ENCODE results near the gene RSPH4A. TPM values are rescaled to one million over a fixed set of nuclear protein-coding genes. Genes with fewer than 3 reads are reported as not detected.

The RSPH4A gene
- total and polyA plus RNA-seq, 2 of the 4 experiments (the other 2 are of a cell fraction), result under 0.01 to 0.19 TPM

DNA sequence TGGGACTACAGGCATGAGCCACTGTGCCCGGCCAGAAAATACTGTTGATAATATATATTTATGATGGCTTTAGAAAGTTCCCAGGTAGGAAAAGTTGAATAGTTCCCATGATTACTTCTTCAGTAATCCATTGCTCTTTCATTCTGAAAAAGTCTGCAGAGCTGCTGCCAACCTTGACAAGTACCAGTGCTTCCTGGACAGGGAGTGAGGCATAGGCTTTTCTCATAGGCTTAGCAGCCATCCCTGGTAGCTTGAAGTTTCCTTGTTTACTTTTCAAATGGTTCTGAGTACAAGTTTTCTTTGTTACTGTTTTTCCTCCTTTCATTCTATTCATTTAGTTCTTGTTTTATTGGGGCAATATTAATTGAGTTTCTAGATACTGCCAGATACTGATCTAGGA is 37.1 kb upstream of the RSPH4A start:
- DNase-seq, result peak; percentile 25
- no peak overlapping the region for H2AFZ ChIP-seq (replicated peaks; ENCODE audit: low read length, poor library complexity)
- H4K91ac ChIP-seq (ENCODE audit: insufficient read depth, low read depth, low read length), result no peak overlapping the region
- no peak overlapping the region for H2BK120ac ChIP-seq (ENCODE audit: low read depth, low read length)
- in situ Hi-C loops (cut with MboI; ENCODE audit: low sequenced_read_pairs) (no loop called here), dilution Hi-C loops (cut with HindIII; ENCODE audit: low sequenced_read_pairs, unreplicated experiment) (no loop called here), intact Hi-C loops (cut with micrococcal nuclease) (no loop called here)
- no peak overlapping the region for H3K56ac ChIP-seq (ENCODE audit: extremely low read depth, insufficient read depth, low read length)
- no peaks in the 10 kb centered on the region; the same call in 1 of the 2 replicates for H4K20me1 ChIP-seq (ENCODE audit: insufficient read depth, low read length)
- no peaks in the 10 kb centered on the region for H3K9me3 ChIP-seq (ENCODE audit: control insufficient read depth, insufficient read depth, low read length)
- no peaks in the 10 kb centered on the region for H3K9me1 ChIP-seq (ENCODE audit: insufficient read depth, low read length)
- no peak overlapping the region for H3K23ac ChIP-seq (ENCODE audit: low read depth, low read length)
- no peak overlapping the region for H2BK15ac ChIP-seq (ENCODE audit: low read depth, low read length)
- no peak overlapping the region for H3K4ac ChIP-seq (ENCODE audit: low read depth, low read length)
- no peaks in the 10 kb centered on the region for H3K27me3 ChIP-seq (ENCODE audit: control insufficient read depth, insufficient read depth, low read length)
- H2AK9ac ChIP-seq (replicated peaks; ENCODE audit: low read depth, low read length, poor library complexity), result no peak overlapping the region
- BruUV-seq (replicated peaks), result no TSS peak
- no peak for TF ChIP-seq RAD21 (IDR thresholded peaks at IDR 0.05; ENCODE audit: low read length)
- no peak for TF ChIP-seq MAFK (IDR thresholded peaks at IDR 0.05; ENCODE audit: low read depth, low read length)
- no peak for TF ChIP-seq FOS (IDR thresholded peaks at IDR 0.05; ENCODE audit: low read depth, low read length)
- TF ChIP-seq POLR2A (IDR thresholded peaks at IDR 0.05; ENCODE audit: low read depth, low read length), result no peak
- TF ChIP-seq SMC3 (IDR thresholded peaks at IDR 0.05; ENCODE audit: low read depth, low read length), result no peak
- TF ChIP-seq, protein P1, sequence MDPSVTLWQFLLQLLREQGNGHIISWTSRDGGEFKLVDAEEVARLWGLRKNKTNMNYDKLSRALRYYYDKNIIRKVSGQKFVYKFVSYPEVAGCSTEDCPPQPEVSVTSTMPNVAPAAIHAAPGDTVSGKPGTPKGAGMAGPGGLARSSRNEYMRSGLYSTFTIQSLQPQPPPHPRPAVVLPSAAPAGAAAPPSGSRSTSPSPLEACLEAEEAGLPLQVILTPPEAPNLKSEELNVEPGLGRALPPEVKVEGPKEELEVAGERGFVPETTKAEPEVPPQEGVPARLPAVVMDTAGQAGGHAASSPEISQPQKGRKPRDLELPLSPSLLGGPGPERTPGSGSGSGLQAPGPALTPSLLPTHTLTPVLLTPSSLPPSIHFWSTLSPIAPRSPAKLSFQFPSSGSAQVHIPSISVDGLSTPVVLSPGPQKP (IDR thresholded peaks at IDR 0.05; ENCODE audit: borderline replicate concordance, low read depth, low read length), result no peak
- TF ChIP-seq BHLHE40 (IDR thresholded peaks at IDR 0.05; ENCODE audit: low read depth, low read length), result no peak
- no peak for TF ChIP-seq MXI1 (IDR thresholded peaks at IDR 0.05; ENCODE audit: borderline replicate concordance, low read depth, low read length)
- TF ChIP-seq MAZ (IDR thresholded peaks at IDR 0.05; ENCODE audit: borderline replicate concordance, low read depth, low read length), result no peak
- TF ChIP-seq, protein P2, sequence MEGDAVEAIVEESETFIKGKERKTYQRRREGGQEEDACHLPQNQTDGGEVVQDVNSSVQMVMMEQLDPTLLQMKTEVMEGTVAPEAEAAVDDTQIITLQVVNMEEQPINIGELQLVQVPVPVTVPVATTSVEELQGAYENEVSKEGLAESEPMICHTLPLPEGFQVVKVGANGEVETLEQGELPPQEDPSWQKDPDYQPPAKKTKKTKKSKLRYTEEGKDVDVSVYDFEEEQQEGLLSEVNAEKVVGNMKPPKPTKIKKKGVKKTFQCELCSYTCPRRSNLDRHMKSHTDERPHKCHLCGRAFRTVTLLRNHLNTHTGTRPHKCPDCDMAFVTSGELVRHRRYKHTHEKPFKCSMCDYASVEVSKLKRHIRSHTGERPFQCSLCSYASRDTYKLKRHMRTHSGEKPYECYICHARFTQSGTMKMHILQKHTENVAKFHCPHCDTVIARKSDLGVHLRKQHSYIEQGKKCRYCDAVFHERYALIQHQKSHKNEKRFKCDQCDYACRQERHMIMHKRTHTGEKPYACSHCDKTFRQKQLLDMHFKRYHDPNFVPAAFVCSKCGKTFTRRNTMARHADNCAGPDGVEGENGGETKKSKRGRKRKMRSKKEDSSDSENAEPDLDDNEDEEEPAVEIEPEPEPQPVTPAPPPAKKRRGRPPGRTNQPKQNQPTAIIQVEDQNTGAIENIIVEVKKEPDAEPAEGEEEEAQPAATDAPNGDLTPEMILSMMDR (conservative IDR thresholded peaks at IDR 0.05; ENCODE audit: low read depth, low read length), result no peak
- no peak for TF ChIP-seq RFX5 (IDR thresholded peaks at IDR 0.05; ENCODE audit: low read depth, low read length)
- no peak for TF ChIP-seq NFE2L2 (IDR thresholded peaks at IDR 0.05; ENCODE audit: low read depth, low read length)
- TF ChIP-seq, protein P3, sequence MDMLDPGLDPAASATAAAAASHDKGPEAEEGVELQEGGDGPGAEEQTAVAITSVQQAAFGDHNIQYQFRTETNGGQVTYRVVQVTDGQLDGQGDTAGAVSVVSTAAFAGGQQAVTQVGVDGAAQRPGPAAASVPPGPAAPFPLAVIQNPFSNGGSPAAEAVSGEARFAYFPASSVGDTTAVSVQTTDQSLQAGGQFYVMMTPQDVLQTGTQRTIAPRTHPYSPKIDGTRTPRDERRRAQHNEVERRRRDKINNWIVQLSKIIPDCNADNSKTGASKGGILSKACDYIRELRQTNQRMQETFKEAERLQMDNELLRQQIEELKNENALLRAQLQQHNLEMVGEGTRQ (IDR thresholded peaks at IDR 0.05; ENCODE audit: low read depth, low read length), result no peak
- TF ChIP-seq RCOR1 (IDR thresholded peaks at IDR 0.05; ENCODE audit: insufficient replicate concordance, low read length), result no peak
- no peak for TF ChIP-seq CHD1 (IDR thresholded peaks at IDR 0.05; ENCODE audit: low read depth, low read length)
- no peak for TF ChIP-seq CEBPB (IDR thresholded peaks at IDR 0.05; ENCODE audit: low read depth, low read length)
- no peak overlapping the region for H2BK20ac ChIP-seq (ENCODE audit: low read depth, low read length)
- peaks cover 6% of the 10 kb centered on the region; the same call in 1 of the 2 replicates for H3K36me3 ChIP-seq (ENCODE audit: control insufficient read depth, insufficient read depth, low read length)
- H3K4me3 ChIP-seq (ENCODE audit: insufficient read depth, low read depth, low read length), result no peak overlapping the region
- no peak overlapping the region for H4K5ac ChIP-seq (ENCODE audit: low read depth, low read length)
- WGBS, 2 experiments (ENCODE audit: extremely low coverage in 2 of 2, insufficient read length in 1 of 2), result no CpG with 5 or more reads among the region's 1 CpG
- no peak overlapping the region for H3K18ac ChIP-seq (ENCODE audit: low read depth, low read length)
- H3K9ac ChIP-seq (ENCODE audit: low read depth, low read length), result no peak overlapping the region
- peaks cover 12 to 37% of the 10 kb centered on the region in 2 experiments for H3K79me1 ChIP-seq (ENCODE audit: low read depth in 1 of 2, low read length in 2 of 2)
- H3K14ac ChIP-seq (replicated peaks; ENCODE audit: low read depth, low read length), result no peak overlapping the region
- no peak overlapping the region for H2BK5ac ChIP-seq (ENCODE audit: low read depth, low read length, poor library complexity, severe bottlenecking)
- CTCF ChIA-PET, result no interaction called here
- H4K8ac ChIP-seq (ENCODE audit: low read depth in 2 of 2, low read length in 2 of 2), result no peak overlapping the region
- H3K27ac ChIP-seq (ENCODE audit: insufficient read depth, low read length), result no peak overlapping the region
- POLR2A ChIA-PET (ENCODE audit: unreplicated experiment), result no interaction called here
- no peak overlapping the region for H3K4me2 ChIP-seq (ENCODE audit: low read depth, low read length)
- no peaks in the 10 kb centered on the region for H3K4me1 ChIP-seq (ENCODE audit: control insufficient read depth, insufficient read depth, low read length)
- peak; percentile 65; the same call in 1 of the 2 replicates for ATAC-seq (ENCODE audit: low read depth)
- H2AK5ac ChIP-seq (ENCODE audit: low read depth, low read length), result no peak overlapping the region

All from IMR-90 (cell line).